Stomach smooth muscle (tissue), 2 donors: Measurements from ENCODE around the gene ZCCHC14.

Experiments
- H3K27ac ChIP-seq: one replicate; pipeline ENCODE4 v1.7.0; 2013; ENCODE audit warnings: mild to moderate bottlenecking, low read length, inconsistent platforms
- H3K27me3 ChIP-seq, 2 donors: one replicate each; pipeline ENCODE4 v1.7.0; 2013; ENCODE audit warnings: low read length in 2 of 2; ENCODE audit not compliant: insufficient read depth in 2 of 2, control insufficient read depth in 1 of 2
- H3K36me3 ChIP-seq, 2 donors: one replicate each; pipeline ENCODE4 v1.7.0; 2013; ENCODE audit warnings: low read length in 2 of 2; ENCODE audit not compliant: control insufficient read depth in 2 of 2, insufficient read depth in 2 of 2
- H3K4me1 ChIP-seq: one replicate; pipeline ENCODE4 v1.7.0; 2013; ENCODE audit warnings: low read length; ENCODE audit not compliant: control insufficient read depth, insufficient read depth
- H3K4me3 ChIP-seq, 2 donors: one replicate each; pipeline ENCODE4 v1.7.0; 2013; ENCODE audit warnings: low read length in 2 of 2
- H3K9ac ChIP-seq, 2 donors: one replicate each; pipeline ENCODE4 v1.7.0; 2013; ENCODE audit warnings: low read length in 2 of 2, mild to moderate bottlenecking in 1 of 2
- H3K9me3 ChIP-seq, 2 donors: one replicate each; pipeline ENCODE4 v1.7.0; 2013; ENCODE audit warnings: low read length in 2 of 2; ENCODE audit not compliant: control insufficient read depth in 2 of 2
- donor health status: healthy.
- donor health status: Pancreatic carcinoma.

The ZCCHC14 gene

DNA sequence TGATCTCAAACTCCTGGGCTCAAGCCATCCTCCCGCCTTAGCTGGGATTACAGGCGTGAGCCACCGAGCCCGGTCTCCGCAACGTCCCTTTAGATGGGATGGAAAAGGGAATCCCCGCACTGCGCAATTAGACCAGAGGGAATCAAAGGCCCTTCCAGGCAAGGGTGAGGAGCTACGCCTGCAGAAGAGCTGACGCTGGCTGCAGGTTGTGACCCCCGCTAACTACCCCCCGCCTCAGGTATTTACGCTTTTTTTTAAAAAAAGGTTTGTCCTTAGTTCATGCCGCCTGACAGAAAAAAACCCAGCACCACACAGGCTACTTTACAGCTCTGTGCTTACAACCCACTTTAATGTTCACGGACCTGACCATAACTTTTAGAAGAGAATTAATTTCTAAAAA lies 26.9 kb downstream of the ZCCHC14 start:
- Histone ChIP-seq H3K9ac (no peak overlapping the region), H3K4me3 (peak overlapping the region in 1 of 2 donors; percentile 61), H3K36me3 (no peaks in the 10 kb centered on the region), H3K27me3 (no peaks in the 10 kb centered on the region), H3K4me1 (peaks cover 52% of the 10 kb centered on the region), H3K9me3 (no peaks in the 10 kb centered on the region), H3K27ac (peak overlapping the region; percentile 95)

DNA sequence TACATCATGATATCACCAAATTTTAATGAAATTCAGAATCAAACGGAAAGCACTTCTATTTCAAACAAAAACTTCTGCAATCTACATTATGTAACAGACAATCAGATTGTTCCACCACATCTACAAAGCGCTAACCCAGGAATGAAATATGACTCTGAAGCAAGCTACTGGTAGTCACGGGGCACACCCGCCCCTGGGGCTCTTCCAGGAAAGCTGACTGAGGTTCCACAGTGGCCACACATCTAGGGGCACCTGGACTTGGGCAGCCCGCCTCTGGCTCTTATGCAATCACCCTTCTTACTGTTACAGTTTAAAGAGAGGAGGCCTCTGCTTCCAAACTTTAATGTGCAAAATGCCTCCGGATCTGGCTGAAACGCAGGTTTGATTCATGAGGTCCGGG lies 27.5 kb downstream of the ZCCHC14 start:
- Histone ChIP-seq H3K4me3 (peak overlapping the region in 1 of 2 donors; percentile 61), H3K9me3 (no peaks in the 10 kb centered on the region), H3K9ac (peak overlapping the region; percentile 48 to 68), H3K27me3 (no peaks in the 10 kb centered on the region), H3K4me1 (peaks cover 49% of the 10 kb centered on the region), H3K27ac (peak overlapping the region; percentile 95), H3K36me3 (no peaks in the 10 kb centered on the region)

DNA sequence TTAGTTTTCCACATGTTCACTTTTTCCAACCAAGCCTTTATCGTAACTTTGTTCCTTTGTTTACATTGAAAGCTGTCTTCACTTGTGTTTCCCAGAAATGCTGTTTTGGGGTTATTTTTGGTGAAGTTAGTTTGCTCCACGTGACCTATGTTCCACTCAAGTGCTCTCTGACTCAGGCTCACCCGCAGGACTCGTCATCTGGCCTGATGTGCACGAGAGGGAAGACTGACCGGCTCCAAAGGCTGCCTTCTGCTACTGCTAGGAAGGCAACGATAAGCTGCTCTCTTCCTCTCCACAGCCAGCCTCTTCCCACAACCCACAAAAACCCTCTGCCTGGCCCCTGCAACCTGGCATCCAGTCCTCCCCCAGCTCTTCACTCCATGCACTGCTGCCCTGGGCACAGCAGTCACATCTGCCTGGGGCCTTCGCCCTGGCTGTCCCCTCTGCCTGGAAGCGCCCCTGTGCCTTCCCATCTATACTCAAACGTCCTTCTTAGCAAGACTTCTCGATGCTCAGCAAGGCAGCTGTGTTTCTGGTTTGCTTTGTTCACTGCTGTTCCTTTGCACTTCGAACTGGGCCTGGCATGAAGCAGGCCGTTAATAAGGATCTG lies 28.0 kb downstream of the ZCCHC14 start:
- H3K27me3 ChIP-seq, result no peaks in the 10 kb centered on the region
- peaks cover 46% of the 10 kb centered on the region for H3K4me1 ChIP-seq
- no peaks in the 10 kb centered on the region for H3K9me3 ChIP-seq
- H3K36me3 ChIP-seq, result peaks cover 0 to 2% of the 10 kb centered on the region in 2 donors
- H3K27ac ChIP-seq, result peak overlapping the region; percentile 95
- H3K9ac ChIP-seq, result peak overlapping the region; percentile 48 to 68
- H3K4me3 ChIP-seq, result peak overlapping the region; percentile 31 to 61

DNA sequence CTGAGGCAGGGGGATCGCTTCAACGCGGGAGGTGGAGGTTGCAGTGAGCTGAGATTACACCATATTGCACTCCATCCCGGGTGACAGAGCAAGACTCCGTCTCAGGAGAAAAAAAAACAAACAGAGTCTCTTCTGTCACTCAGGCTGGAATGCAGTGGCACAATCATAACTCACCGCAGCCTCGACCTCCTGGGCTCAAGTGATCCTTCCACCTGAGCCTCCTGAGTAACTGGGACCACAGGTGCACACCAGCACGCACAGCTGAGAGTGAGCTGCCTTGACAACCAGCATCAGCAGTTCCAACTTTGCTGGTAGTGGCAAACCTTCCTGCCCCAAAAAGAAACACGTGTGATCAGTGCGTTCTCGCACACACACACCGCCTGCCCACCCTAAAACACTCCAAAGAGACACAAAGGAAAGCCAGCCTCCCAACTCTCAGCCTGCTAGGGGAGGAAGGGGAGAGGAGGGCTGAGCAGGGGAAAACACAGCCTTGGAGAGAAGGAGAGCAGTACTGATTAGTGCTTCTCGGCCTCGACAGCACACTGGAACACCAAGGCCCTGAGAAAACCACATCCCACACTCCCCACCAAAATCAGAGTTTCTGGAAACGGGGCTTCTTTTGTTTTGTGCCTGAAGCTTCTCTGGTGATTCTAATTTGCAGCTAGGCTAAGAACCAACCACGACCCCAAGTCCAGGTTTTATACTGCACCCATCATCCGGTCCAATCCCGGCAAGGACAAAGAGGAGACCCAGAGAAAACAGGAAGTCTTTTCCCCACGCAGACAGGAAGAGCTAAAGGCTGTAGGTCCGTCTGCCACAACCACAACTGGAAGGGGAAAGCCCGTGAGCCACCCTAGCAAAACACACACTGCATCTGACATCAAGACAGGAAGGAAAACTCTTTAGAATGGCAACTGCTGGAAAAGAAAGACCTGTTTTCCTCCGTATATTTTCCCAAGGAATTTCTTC lies 28.8 kb downstream of the ZCCHC14 start:
- peak overlapping the region; percentile 95 for H3K27ac ChIP-seq
- H3K27me3 ChIP-seq, result no peaks in the 10 kb centered on the region
- peaks cover 43% of the 10 kb centered on the region for H3K4me1 ChIP-seq
- H3K9ac ChIP-seq, result peak overlapping the region; percentile 48 to 51
- H3K9me3 ChIP-seq, result no peaks in the 10 kb centered on the region
- H3K36me3 ChIP-seq, result peaks cover 2 to 6% of the 10 kb centered on the region in 2 donors
- H3K4me3 ChIP-seq, result peak overlapping the region; percentile 31 to 61

- no peak overlapping the region for H3K9ac ChIP-seq
Observed at GRCh38 chr16:87461466-87461991, 31.3 kb downstream of the ZCCHC14 start.

GRCh38 chr16:87460936-87461335 lies 31.9 kb downstream of the ZCCHC14 start:
- H3K27ac ChIP-seq, result no peak overlapping the region
- H3K4me3 ChIP-seq, result no peak overlapping the region
- no peaks in the 10 kb centered on the region for H3K27me3 ChIP-seq
- no peak overlapping the region for H3K9ac ChIP-seq
- H3K9me3 ChIP-seq, result no peaks in the 10 kb centered on the region
- peaks cover 11 to 22% of the 10 kb centered on the region in 2 donors for H3K36me3 ChIP-seq
- peaks cover 42% of the 10 kb centered on the region for H3K4me1 ChIP-seq

More at GRCh38 chr16:87461466-87461991, 31.3 kb downstream of the ZCCHC14 start:
- peaks cover 11 to 22% of the 10 kb centered on the region in 2 donors for H3K36me3 ChIP-seq
- H3K27me3 ChIP-seq, result no peaks in the 10 kb centered on the region
- H3K4me3 ChIP-seq, result peak overlapping the region in 1 of 2 donors; percentile 29
- peaks cover 48% of the 10 kb centered on the region for H3K4me1 ChIP-seq
- H3K27ac ChIP-seq, result no peak overlapping the region
- no peaks in the 10 kb centered on the region for H3K9me3 ChIP-seq

DNA sequence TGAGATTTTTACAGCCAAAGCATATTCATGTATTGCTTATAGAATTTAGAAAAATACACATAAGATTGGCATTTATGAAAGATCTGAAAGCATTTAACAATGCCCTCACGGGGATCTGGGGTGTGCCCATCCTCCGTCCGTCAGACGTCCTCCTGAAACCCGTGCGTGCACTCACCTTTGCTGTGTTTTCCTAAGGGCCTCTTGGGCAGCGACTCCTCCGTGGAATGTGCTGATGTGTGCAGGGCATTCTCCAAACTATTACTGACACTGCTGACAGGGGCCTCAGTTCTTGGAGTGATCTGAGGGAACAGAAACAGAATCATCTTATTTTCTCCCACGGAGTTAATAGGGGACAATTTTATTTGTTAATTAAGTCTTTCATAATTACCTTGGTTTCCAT lies 33.0 kb downstream of the ZCCHC14 start:
- H3K27ac ChIP-seq, result no peak overlapping the region
- H3K9ac ChIP-seq, result no peak overlapping the region
- peaks cover 31% of the 10 kb centered on the region for H3K4me1 ChIP-seq
- H3K9me3 ChIP-seq, result no peaks in the 10 kb centered on the region
- H3K27me3 ChIP-seq, result no peaks in the 10 kb centered on the region
- peaks cover 18 to 24% of the 10 kb centered on the region in 2 donors for H3K36me3 ChIP-seq
- no peak overlapping the region for H3K4me3 ChIP-seq

DNA sequence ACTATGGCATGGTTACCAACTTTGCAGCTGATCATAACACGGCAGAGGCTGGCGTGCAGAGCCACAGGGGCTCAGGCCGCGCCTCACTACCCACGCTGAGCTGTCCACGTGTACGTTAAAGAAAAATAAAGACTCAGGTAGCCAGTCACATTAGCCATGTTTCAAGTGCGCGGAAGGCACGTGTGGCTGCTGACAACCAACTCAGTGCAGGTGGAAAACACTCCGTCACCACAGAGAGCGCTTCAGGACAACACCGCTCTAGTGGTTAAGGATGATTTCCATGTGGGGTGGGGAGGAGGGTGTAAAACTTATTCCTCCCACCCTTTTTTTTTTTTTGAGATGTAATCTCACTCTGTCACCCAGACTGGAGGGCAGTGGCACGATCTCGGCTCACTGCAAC lies 33.8 kb downstream of the ZCCHC14 start:
- no peaks in the 10 kb centered on the region for H3K27me3 ChIP-seq
- peaks cover 23% of the 10 kb centered on the region for H3K4me1 ChIP-seq
- H3K27ac ChIP-seq, result no peak overlapping the region
- H3K9ac ChIP-seq, result no peak overlapping the region
- peaks cover 18 to 24% of the 10 kb centered on the region in 2 donors for H3K36me3 ChIP-seq
- H3K9me3 ChIP-seq, result no peaks in the 10 kb centered on the region
- H3K4me3 ChIP-seq, result no peak overlapping the region

- Histone ChIP-seq H3K9ac (no peak overlapping the region), H3K27me3 (no peaks in the 10 kb centered on the region), H3K9me3 (no peaks in the 10 kb centered on the region), H3K4me1 (peaks cover 18% of the 10 kb centered on the region), H3K36me3 (peaks cover 18 to 24% of the 10 kb centered on the region in 2 donors), H3K27ac (no peak overlapping the region), H3K4me3 (no peak overlapping the region)
Observed at GRCh38 chr16:87458424-87458915, 34.4 kb downstream of the ZCCHC14 start.

DNA sequence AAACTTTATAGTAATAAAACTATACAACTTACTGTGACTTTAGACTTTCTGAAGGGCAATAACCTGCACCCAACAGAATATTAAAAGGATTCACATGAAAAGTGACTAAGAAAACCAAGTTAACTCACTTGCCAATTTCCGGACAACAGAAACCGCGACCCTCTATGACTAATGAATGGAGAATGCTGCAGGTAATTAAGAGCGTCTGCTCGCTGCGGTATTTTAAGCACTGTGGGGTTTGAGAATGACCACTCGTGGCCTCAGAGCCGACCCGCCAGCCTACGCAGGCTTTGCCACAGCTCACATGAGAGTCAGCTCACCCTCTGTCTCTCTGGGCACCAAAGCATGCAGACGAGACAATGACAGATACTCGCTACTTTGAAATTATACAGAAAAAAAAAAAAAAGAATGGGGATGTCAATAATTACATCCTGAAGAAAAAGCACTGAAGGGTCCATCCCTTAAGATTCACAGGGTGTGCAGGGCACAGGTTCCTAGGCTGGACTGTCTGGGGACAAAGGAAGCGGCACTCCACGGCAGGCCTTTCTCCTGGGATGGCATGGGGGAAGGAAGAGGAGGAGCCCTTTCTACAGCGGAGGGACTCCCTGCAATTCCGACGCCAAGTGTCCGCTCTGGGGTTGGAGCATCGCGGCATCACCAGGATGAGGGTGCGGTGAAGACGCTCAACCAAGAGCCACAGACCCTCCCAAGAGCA lies 35.0 kb downstream of the ZCCHC14 start:
- Histone ChIP-seq H3K36me3 (peaks cover 19 to 26% of the 10 kb centered on the region in 2 donors), H3K4me1 (peaks cover 18% of the 10 kb centered on the region), H3K9ac (no peak overlapping the region), H3K27ac (no peak overlapping the region), H3K4me3 (no peak overlapping the region), H3K9me3 (no peaks in the 10 kb centered on the region), H3K27me3 (no peaks in the 10 kb centered on the region)
